Posterior cingulate gyrus (tissue), 11 donors: ENCODE results near the gene ATN1.
A peak's percentile ranks its signal among the peaks of the same experiment; 100 is the strongest.
"Not testable (repeated sequence)": the region's sequence is repeated elsewhere in the genome, so short reads cannot be mapped to it uniquely, and the experiment has no call there.

ENCODE experiments used
- DNase-seq, 10 donors: peaks; one replicate each; pipeline versions ENCODE4 v3.0.0 to v3.0.0-alpha.2; 2020 to 2021; ENCODE audit warnings: mixed read lengths in 3 of 10
- intact Hi-C: fragments of 100-400 bp; cut with DNase I; formaldehyde crosslinking; loops from one replicate; pipeline ENCODE4 v1.15.1; 2023

Gene ATN1

DNA sequence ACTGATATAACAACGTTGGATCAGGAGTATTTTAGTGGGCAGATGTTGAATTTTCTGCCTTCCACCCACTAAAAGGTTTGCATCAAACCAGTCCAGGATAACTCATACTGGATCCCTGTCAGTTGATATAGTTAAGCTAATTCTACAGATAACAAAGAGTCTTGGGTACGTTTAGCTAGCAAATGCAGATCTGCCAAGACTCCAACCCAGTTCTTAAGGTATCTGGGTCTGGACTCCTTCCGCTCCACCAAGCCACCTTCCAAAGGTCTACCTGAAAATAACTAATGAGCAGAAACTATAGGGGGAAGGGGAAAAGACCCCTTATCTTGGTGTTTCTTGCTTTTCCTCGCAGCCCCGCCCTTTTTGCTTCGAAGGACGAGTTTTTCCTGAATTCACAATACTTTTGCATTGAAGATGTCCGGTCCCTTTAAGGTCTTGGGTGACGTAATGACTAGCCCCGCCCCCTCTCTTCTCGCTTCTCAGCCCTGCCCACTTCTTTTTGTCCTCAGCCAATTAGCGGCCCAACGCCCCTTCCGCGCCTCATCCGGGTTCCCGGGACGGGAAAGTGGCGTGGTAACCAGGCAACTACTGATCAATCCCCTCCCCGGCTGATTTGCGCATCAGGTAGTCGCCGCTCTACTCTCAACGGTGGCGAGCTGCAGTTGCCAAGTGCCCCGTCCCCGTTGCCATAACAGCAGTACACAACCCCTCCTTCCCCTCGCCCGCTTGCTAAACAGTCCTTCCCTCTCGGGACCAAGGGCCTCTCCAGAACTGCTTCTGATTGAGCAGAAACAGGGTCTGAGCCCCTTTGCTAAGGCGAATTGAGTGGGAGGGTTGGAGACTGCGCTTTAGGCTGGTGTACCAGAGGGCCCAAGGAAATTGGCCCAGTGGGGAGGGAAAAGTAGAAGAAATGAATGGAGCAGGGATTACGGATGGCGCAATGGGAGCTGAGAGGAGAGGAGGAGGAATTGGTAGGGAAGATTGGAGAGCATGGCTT lies 23.2 kb upstream of the ATN1 start, which contains the start of gene LRRC23:
Gene LRRC23 (plus strand): TSS at position 543 of the 997 bp plus-strand sequence. CDS start 812 bp downstream, outside the sequence.
- DNase-seq = peak; percentile 98 to 100 (median 99)
- intact Hi-C loops = loop anchor here (2.0 kb wide), 1 partner anchor 38 kb away; the partner anchor contains the start of gene TPI1

- DNase-seq = peak in 1 of 10 donors; percentile 8
- intact Hi-C loops = loop anchor here (2.0 kb wide), 1 partner anchor 39 kb away; the partner anchor contains the start of gene TPI1
Measured at GRCh38 chr12:6905414-6906040, 22.2 kb upstream of the ATN1 start.

DNA sequence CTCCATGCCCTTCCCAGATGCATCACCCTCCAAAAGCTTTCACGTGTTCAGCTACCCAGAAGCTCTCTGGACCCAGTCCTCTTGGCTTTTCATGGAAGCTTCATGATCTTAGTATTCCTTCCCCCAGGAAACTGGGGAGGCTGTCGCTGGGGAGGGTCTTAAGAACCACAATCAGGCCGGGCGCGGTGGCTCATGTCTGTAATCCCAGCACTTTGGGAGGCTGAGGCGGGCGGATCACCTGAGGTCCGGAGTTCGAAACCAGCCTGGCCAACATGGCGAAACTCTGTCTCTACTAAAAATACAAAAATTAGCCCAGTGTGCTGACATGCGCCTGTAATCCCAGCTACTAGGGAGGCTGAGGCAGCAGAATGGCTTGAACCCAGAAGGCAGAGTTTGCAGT lies 19.6 kb upstream of the ATN1 start:
- intact Hi-C loops = not testable (repeated sequence)
- DNase-seq = peak in 1 of 10 donors; percentile 38

- DNase-seq = peak in 1 of 10 donors; percentile 22
- intact Hi-C loops = no loop called here
Measured at GRCh38 chr12:6909421-6910145, 18.2 kb upstream of the ATN1 start.

- peak in 1 of 10 donors; percentile 73 for DNase-seq
- intact Hi-C loops = no loop called here
Measured at GRCh38 chr12:6912164-6912935, 15.4 kb upstream of the ATN1 start.

DNA sequence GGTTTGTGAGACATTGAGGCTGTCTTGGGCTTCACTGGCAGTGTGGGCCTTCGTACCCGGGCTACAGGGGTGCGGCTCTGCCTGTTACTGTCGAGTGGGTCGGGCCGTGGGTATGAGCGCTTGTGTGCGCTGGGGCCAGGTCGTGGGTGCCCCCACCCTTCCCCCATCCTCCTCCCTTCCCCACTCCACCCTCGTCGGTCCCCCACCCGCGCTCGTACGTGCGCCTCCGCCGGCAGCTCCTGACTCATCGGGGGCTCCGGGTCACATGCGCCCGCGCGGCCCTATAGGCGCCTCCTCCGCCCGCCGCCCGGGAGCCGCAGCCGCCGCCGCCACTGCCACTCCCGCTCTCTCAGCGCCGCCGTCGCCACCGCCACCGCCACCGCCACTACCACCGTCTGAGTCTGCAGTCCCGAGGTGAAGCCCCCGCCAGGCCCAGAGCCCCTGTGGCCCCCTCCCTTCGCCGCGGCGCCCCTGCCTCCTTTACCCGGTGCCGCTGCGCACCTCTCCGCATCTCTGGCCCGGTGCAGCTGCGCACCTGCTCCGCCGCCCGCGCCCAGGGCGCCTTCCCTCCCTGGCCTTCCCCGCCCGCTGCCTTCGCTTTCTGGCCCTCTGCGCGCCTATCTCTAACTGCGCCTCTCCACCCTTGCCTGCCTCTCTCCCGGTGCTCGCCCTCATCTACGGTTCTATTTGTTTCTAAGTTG lies 13.4 kb upstream of the ATN1 start, which contains the start of gene ENO2:
Gene ENO2 (plus strand): TSS at position 335 of the 701 bp plus-strand sequence. CDS start 1,253 bp downstream, outside the sequence.
- intact Hi-C loops = no loop called here
- peak; percentile 76 to 98 (median 89) for DNase-seq

DNA sequence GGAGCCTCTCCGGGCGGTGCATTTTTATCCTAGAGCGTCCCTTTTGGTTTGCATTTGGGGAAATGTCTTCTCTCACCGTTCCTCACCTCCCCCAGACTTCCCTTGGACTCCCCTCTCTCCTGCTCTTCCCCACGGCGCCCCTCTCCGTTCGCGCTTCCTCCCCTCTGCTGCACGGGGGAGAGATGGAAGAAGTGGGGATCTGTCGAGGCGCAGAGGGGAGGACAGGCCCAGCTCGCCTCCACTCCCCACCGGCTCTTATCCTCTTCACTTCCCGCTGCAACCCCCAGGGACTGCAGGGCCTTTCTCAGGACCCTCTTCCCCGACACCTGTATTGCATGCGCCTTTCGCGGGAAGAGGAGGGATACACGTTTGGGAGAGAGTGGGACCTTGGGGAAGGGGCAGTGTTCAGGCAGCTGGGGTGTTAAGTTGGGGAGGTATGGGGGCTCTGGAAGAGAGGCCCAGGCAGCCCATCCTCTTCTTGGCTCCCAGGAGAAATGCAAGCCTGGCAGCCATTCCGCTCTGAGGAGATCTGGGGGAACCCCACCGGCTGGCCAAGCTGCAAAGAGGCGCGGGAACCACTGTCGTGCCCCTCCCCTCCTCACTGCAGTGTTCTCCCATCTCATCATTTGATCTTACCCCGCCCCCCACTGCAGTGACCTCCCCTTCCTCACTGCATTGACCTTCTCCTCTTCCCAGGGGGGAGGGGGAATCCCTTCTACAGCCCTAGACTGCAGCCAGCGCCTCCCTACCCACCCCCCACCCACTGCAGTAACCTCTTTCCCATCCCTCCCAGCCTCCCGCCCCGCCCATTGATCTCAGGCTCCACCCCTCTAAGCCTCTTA lies 12.6 kb upstream of the ATN1 start:
- intact Hi-C loops = no loop called here

GRCh38 chr12:6915789-6916285 lies 11.9 kb upstream of the ATN1 start:
- intact Hi-C loops = no loop called here
- DNase-seq = peak in 2 of 10 donors; percentile 39 to 70

More for the DNA sequence above, 12.6 kb upstream of the ATN1 start:
- DNase-seq = peak in 2 of 10 donors; percentile 76 to 84

DNA sequence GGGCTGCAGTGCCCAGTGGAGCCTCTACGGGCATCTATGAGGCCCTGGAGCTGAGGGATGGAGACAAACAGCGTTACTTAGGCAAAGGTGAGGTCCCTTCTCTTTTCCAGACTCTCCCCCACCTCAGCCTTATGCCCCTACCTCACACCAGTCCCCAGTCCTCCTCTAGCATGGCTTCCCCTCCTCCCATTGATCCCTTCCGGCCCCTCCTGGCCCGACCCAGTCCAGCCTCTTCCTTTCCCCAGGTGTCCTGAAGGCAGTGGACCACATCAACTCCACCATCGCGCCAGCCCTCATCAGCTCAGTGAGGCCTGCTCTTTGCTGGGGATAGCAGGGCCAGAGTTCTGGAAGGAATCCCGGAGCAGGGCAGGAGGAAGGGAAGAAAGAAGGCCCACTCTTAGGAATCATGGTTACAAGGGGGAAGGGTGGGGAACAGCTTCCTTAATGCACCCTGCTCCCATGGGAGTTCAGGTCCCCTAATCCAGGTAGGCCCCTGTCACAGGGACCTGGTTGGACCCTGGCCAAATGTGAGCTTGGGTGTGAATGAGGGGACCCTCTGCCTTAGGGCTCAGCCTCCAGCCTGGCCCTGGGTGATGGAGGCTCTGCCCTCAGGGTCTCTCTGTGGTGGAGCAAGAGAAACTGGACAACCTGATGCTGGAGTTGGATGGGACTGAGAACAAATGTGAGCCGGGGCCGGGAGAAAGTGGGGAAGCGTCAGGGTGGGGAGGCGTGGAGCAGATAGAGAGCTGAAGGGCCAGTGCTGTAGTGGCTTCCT lies 11.1 kb upstream of the ATN1 start:
- intact Hi-C loops = no loop called here
- DNase-seq = peak in 2 of 10 donors; percentile 31 to 59

GRCh38 chr12:6917491-6918231 lies 10.1 kb upstream of the ATN1 start:
- DNase-seq = peak in 1 of 10 donors; percentile 71
- intact Hi-C loops = no loop called here

- peak in 1 of 10 donors; percentile 70 for DNase-seq
- intact Hi-C loops = no loop called here
Measured at GRCh38 chr12:6919588-6919987, 8.2 kb upstream of the ATN1 start.

GRCh38 chr12:6921539-6921938 lies 6.2 kb upstream of the ATN1 start:
- intact Hi-C loops = no loop called here
- DNase-seq = peak in 2 of 10 donors; percentile 15 to 24

- intact Hi-C loops = no loop called here
- DNase-seq = peak in 3 of 10 donors; percentile 32 to 59 (median 56)
Measured at GRCh38 chr12:6921996-6922946, 5.5 kb upstream of the ATN1 start.

GRCh38 chr12:6923003-6923732 lies 4.6 kb upstream of the ATN1 start:
- intact Hi-C loops = no loop called here
- DNase-seq = peak in 2 of 10 donors; percentile 31 to 55
